GM23338 (cell line): ENCODE measurements around the gene OTOS.

Source experiments
- CREB1 ChIP-seq: fragments of 250-450 bp; sonication (Bioruptor Pico); IDR thresholded peaks from 2 replicates; pipeline ENCODE4 v1.5.0; 2020; ENCODE audit warnings: low read depth, mild to moderate bottlenecking, moderate library complexity
- CTCF ChIP-seq, 2 experiments: fragments of 200-600 bp in 1 of 2; sonication (generic) in 1 of 2; conservative IDR thresholded peaks; 2 replicates each; pipeline versions ENCODE4 v1.5.1 to v1.6.1; 2016 to 2017; ENCODE audit warnings: antibody characterized with exemption in 2 of 2, low read depth in 2 of 2, mild to moderate bottlenecking in 2 of 2, moderate library complexity in 1 of 2
- ETS1 ChIP-seq: IDR thresholded peaks from 2 replicates; pipeline ENCODE4 v1.6.1; 2016; ENCODE audit warnings: antibody characterized with exemption
- EZH2 ChIP-seq: fragments of 200-600 bp; sonication (generic); IDR thresholded peaks from one replicate; pipeline ENCODE4 v1.8.0; 2017; ENCODE audit warnings: antibody characterized with exemption, mild to moderate bottlenecking, low read depth; ENCODE audit not compliant: unreplicated experiment
- EZH2phosphoT487 ChIP-seq: fragments of 200-600 bp; sonication (generic); IDR thresholded peaks from one replicate; pipeline ENCODE4 v1.8.1; 2018; ENCODE audit warnings: antibody characterized with exemption; ENCODE audit not compliant: unreplicated experiment
- JUNB ChIP-seq: IDR thresholded peaks from one replicate; pipeline ENCODE4 v1.6.1; 2016; ENCODE audit warnings: antibody characterized with exemption; ENCODE audit not compliant: unreplicated experiment
- NANOG ChIP-seq: IDR thresholded peaks from 2 replicates; pipeline ENCODE4 v1.6.1; 2016; ENCODE audit warnings: antibody characterized with exemption, borderline replicate concordance
- POLR2AphosphoS5 ChIP-seq: IDR thresholded peaks from 2 replicates; pipeline ENCODE4 v1.6.1; 2016; ENCODE audit warnings: antibody characterized with exemption, low read depth
- REST ChIP-seq: IDR thresholded peaks from one replicate; pipeline ENCODE4 v1.6.1; 2018; ENCODE audit warnings: antibody characterized with exemption; ENCODE audit not compliant: unreplicated experiment
- STAT1 ChIP-seq: IDR thresholded peaks from one replicate; pipeline ENCODE4 v1.6.1; 2016; ENCODE audit warnings: antibody characterized with exemption; ENCODE audit not compliant: unreplicated experiment
- ZNF114 ChIP-seq: fragments of 250-450 bp; sonication (Bioruptor Pico); IDR thresholded peaks from 2 replicates; pipeline ENCODE4 v1.5.0; 2020; ENCODE audit warnings: mild to moderate bottlenecking, moderate library complexity
- ZNF331 ChIP-seq: fragments of 250-450 bp; sonication (Bioruptor Pico); IDR thresholded peaks from 2 replicates; pipeline ENCODE4 v1.5.0; 2020; ENCODE audit warnings: low read depth, mild to moderate bottlenecking, moderate library complexity

- TF ChIP-seq POLR2AphosphoS5 (no peak), CTCF (conservative IDR thresholded peaks at IDR 0.05; ENCODE audit: low read depth in 2 of 2) (no peak), EZH2phosphoT487 (no peak), EZH2 (no peak), CREB1 (no peak), REST (no peak), NANOG (no peak), ZNF114 (CRISPR knock-in tag) (no peak), STAT1 (no peak), JUNB (no peak), ETS1 (no peak), ZNF331 (CRISPR knock-in tag) (no peak)
Measured at GRCh38 chr2:240140511-240140910, at the start of gene OTOS.
